RWPE2 (cell line): ENCODE data around the gene GLTP.
"Not testable (repeated sequence)": the region's sequence is repeated elsewhere in the genome, so short reads cannot be mapped to it uniquely, and the experiment has no call there.

Experiments
- ATAC-seq: fragments of 200-7000 bp; cut with Tn5 transposase; 3 replicates; pipeline ENCODE4 v1.9.1; 2021; ENCODE audit warnings: low read depth
- DNase-seq: peaks from one replicate; pipeline ENCODE4 v3.0.0-alpha.2; 2020; ENCODE audit warnings: low spot score
- H3K27ac ChIP-seq: fragments of 450-650 bp; 2 replicates; pipeline ENCODE4 v1.5.1; 2017; ENCODE audit warnings: mild to moderate bottlenecking; ENCODE audit not compliant: poor library complexity, severe bottlenecking
- H3K27me3 ChIP-seq: fragments of 250-450 bp; sonication (Bioruptor Pico); 2 replicates; pipeline ENCODE4 v1.5.1; 2021; ENCODE audit warnings: mild to moderate bottlenecking, moderate library complexity; ENCODE audit not compliant: insufficient read depth, poor library complexity, severe bottlenecking
- H3K36me3 ChIP-seq: fragments of 250-450 bp; sonication (Bioruptor Pico); 2 replicates; pipeline ENCODE4 v1.5.1; 2020; ENCODE audit warnings: low read depth, mild to moderate bottlenecking, moderate library complexity
- H3K4me1 ChIP-seq: fragments of 250-450 bp; sonication (Bioruptor Pico); 2 replicates; pipeline ENCODE4 v1.5.1; 2021; ENCODE audit warnings: mild to moderate bottlenecking, moderate library complexity; ENCODE audit not compliant: insufficient read depth, poor library complexity, severe bottlenecking
- H3K4me3 ChIP-seq: fragments of 250-450 bp; sonication (Bioruptor Pico); 2 replicates; pipeline ENCODE4 v1.5.1; 2021; ENCODE audit warnings: mild to moderate bottlenecking, moderate library complexity; ENCODE audit not compliant: severe bottlenecking
- H3K9me3 ChIP-seq: fragments of 250-450 bp; sonication (Bioruptor Pico); 2 replicates; pipeline ENCODE4 v1.5.1; 2021; ENCODE audit warnings: mild to moderate bottlenecking, moderate library complexity; ENCODE audit not compliant: severe bottlenecking
- TF ChIP-seq, protein P1 (sequence below): fragments of 450-650 bp; IDR thresholded peaks from one replicate; pipeline ENCODE4 v1.5.1; 2017; ENCODE audit warnings: mild to moderate bottlenecking, moderate library complexity; ENCODE audit not compliant: poor library complexity, severe bottlenecking

GLTP gene

DNA sequence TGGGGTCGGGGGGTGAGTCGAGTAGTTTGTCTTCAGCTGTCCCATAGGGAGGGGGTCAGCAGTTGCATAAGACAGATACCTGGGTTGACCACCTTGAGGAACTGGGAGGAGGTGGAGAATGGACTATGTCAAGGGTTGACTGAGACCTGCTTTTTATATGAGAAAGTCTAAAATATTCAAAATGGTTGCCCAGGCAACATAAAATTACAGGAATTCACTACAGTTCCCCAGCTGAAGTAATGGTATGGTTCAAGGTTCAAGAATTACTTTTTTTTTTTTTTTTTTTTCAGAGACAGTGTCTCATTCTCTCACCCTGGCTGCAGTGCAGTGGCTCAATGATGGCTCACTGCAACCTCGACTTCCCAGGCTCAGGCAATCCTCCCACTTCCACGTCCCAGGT lies 14.6 kb upstream of the GLTP start:
- no peak for DNase-seq
- no peak overlapping the region for H3K27ac ChIP-seq
- no peak for ATAC-seq
- H3K4me3 ChIP-seq, result no peak overlapping the region
- TF ChIP-seq, protein P1, sequence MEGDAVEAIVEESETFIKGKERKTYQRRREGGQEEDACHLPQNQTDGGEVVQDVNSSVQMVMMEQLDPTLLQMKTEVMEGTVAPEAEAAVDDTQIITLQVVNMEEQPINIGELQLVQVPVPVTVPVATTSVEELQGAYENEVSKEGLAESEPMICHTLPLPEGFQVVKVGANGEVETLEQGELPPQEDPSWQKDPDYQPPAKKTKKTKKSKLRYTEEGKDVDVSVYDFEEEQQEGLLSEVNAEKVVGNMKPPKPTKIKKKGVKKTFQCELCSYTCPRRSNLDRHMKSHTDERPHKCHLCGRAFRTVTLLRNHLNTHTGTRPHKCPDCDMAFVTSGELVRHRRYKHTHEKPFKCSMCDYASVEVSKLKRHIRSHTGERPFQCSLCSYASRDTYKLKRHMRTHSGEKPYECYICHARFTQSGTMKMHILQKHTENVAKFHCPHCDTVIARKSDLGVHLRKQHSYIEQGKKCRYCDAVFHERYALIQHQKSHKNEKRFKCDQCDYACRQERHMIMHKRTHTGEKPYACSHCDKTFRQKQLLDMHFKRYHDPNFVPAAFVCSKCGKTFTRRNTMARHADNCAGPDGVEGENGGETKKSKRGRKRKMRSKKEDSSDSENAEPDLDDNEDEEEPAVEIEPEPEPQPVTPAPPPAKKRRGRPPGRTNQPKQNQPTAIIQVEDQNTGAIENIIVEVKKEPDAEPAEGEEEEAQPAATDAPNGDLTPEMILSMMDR, result no peak
- H3K36me3 ChIP-seq, result no peaks in the 10 kb centered on the region
- H3K9me3 ChIP-seq, result no peaks in the 10 kb centered on the region
- H3K4me1 ChIP-seq, result peaks cover 9% of the 10 kb centered on the region
- H3K27me3 ChIP-seq, result no peaks in the 10 kb centered on the region

DNA sequence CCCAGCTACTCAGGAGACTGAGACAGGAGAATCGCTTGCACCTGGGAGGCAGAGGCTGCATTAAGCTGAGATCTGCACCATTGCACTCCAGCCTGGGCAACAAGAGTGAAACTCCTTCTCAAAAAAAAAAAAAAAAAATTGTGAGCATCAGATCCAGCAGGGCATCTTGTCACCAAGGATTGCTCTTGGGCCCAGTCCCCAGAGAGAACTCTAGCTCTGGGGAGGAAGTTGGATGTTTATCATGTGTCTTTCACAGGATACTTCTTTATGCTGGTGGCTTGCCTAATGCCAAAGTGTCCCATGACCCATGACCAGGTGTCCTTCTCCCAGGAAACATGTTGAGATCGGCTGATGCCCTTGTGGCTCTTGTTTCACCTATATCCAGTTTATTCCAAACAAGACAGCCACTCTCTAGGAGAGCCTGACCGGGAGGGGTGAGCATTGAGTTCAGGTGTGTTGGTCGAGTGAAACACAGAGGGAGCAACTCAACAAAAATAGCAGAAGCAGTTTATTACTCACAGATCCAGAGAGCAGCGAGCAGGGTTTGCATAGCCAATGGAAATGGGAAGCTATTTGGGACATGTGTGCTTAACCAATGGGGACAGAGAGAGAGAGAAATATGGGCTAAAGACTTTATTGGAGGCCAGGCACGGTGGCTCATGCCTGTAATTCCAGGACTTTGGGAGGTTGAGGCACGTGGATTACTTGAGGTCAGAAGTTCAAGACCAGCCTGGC lies 13.1 kb upstream of the GLTP start:
- H3K27me3 ChIP-seq, result no peaks in the 10 kb centered on the region
- no peak for DNase-seq
- no peak for ATAC-seq
- H3K4me3 ChIP-seq, result no peak overlapping the region
- H3K27ac ChIP-seq, result no peak overlapping the region
- no peaks in the 10 kb centered on the region for H3K36me3 ChIP-seq
- TF ChIP-seq, protein P1, result no peak
- no peaks in the 10 kb centered on the region for H3K9me3 ChIP-seq
- peaks cover 10% of the 10 kb centered on the region for H3K4me1 ChIP-seq

DNA sequence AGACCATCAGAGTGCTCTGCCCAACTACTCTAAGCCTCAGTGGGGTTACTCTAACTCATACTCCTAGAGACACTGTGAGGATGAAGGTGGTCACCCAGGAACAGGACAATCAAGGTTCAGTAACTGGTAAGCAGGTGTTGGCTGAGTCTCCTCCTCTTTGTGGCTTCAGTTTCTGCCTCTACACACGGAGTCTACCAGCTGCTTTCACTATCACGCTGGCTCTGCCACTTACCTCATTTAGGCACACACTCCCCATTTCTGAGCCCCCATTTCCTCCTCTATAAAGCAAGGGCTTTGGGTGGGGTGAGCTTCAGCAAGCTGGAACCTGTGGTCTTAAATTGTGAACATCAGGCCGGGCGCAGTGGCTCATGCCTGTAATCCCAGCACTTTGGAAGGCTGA lies 12.4 kb upstream of the GLTP start:
- Histone ChIP-seq H3K36me3 (no peaks in the 10 kb centered on the region), H3K4me1 (peaks cover 15% of the 10 kb centered on the region), H3K9me3 (no peaks in the 10 kb centered on the region), H3K27ac (no peak overlapping the region), H3K27me3 (no peaks in the 10 kb centered on the region), H3K4me3 (no peak overlapping the region)
- TF ChIP-seq, protein P1, result no peak
- ATAC-seq, result no peak
- DNase-seq, result no peak

DNA sequence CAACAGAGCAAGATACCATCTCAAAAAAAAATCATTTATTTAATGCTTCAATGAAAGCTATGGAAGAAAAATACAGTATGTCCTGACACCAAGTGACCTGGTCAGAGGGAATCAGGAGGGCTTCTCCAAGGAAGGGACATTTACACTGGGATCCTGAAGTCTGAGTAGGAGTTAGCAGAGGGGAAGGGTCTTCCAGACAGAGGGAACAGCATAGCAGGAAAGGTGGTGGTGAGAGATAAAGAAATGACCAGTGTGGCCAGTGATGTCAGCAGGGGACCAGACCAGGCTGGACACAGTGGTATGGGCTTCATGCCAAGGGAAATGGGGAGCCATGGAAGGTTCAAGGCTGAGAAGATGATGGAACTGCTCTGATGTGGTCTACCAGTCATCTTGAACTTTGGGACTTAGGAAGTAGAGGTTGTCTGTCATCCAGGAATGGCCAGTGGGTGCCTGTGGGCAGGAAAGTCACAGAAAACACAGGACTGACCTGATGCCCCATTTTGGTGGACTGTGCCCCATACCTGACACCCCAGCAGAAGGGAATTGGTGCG lies 11.9 kb upstream of the GLTP start:
- Histone ChIP-seq H3K4me1 (peaks cover 17% of the 10 kb centered on the region), H3K27me3 (no peaks in the 10 kb centered on the region), H3K4me3 (no peak overlapping the region), H3K27ac (no peak overlapping the region), H3K9me3 (no peaks in the 10 kb centered on the region), H3K36me3 (no peaks in the 10 kb centered on the region)
- ATAC-seq (no peak), DNase-seq (no peak)
- TF ChIP-seq, protein P1, result no peak

DNA sequence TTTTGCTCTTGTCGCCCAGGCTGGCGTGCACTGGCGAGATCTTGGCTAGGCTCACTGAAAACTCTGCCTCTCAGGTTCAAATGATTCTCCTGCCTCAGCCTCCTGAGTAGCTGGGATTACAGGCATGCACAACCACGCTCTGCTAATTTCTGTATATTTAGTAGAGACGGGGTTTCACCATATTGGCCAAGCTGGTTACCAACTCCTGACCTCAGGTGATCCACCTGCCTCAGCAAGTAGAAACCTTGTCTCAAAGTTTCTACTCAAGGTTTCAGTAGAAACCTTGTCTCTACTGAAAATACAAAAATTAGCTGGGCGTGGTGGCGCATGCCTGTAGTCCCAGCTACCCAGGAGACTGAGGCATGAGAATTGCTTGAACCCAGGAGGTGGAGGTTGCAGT lies 11.4 kb upstream of the GLTP start:
- H3K4me3 ChIP-seq, DNase-seq, ATAC-seq, H3K27me3 ChIP-seq, H3K36me3 ChIP-seq, H3K9me3 ChIP-seq, H3K27ac ChIP-seq: not testable (repeated sequence)
- peaks cover 17% of the 10 kb centered on the region for H3K4me1 ChIP-seq
